NCI-H187 treated with DMSO at 0.1 percent for 48 hours (cell line): ENCODE results near the gene UQCC2.

Experiments used
- DNase-seq: peaks from one replicate; lab custom pipeline; 2025; lab: John Stamatoyannopoulos, UW

The UQCC2 gene

GRCh38 chr6:33711140-33712129 lies at the start of gene UQCC2:
UQCC2 (minus strand) TSS chr6:33711700; CDS start chr6:33711686, 14 bp downstream.
- peak; percentile 87 for DNase-seq

GRCh38 chr6:33759887-33760629 lies 48.6 kb upstream of the UQCC2 start:
- peak; percentile 54 for DNase-seq

- no peak for DNase-seq
Measured at GRCh38 chr6:33758815-33759216, 47.3 kb upstream of the UQCC2 start.

- no peak for DNase-seq
Measured at GRCh38 chr6:33757906-33758305, 46.4 kb upstream of the UQCC2 start.

GRCh38 chr6:33757113-33757512 lies 45.6 kb upstream of the UQCC2 start:
- no peak for DNase-seq

GRCh38 chr6:33756211-33756954 lies 44.9 kb upstream of the UQCC2 start:
- DNase-seq: no peak

GRCh38 chr6:33755070-33755869 lies 43.8 kb upstream of the UQCC2 start:
- DNase-seq: peak; percentile 71

- no peak for DNase-seq
Measured at GRCh38 chr6:33754222-33754621, 42.7 kb upstream of the UQCC2 start.

GRCh38 chr6:33752646-33753015 lies 41.1 kb upstream of the UQCC2 start:
- no peak for DNase-seq

- DNase-seq: peak; percentile 91
Measured at GRCh38 chr6:33751771-33752645, 40.5 kb upstream of the UQCC2 start.

GRCh38 chr6:33750244-33750991 lies 38.9 kb upstream of the UQCC2 start:
- no peak for DNase-seq

GRCh38 chr6:33749401-33749800 lies 37.9 kb upstream of the UQCC2 start:
- no peak for DNase-seq

GRCh38 chr6:33748841-33749240 lies 37.3 kb upstream of the UQCC2 start:
- DNase-seq: no peak

GRCh38 chr6:33747823-33748222 lies 36.3 kb upstream of the UQCC2 start:
- DNase-seq: no peak

- DNase-seq: no peak
Measured at GRCh38 chr6:33746651-33747100, 35.2 kb upstream of the UQCC2 start, which contains the start of gene IP6K3. IP6K3 (minus strand) TSS chr6:33746905; CDS start chr6:33735476, 11,429 bp downstream.

- no peak for DNase-seq
Measured at GRCh38 chr6:33746036-33746600, 34.6 kb upstream of the UQCC2 start.

- no peak for DNase-seq
Measured at GRCh38 chr6:33745548-33745947, 34.0 kb upstream of the UQCC2 start.

- DNase-seq: no peak
Measured at GRCh38 chr6:33744895-33745546, 33.5 kb upstream of the UQCC2 start.
